ENCODE data around the gene ZFAND3.

DNA sequence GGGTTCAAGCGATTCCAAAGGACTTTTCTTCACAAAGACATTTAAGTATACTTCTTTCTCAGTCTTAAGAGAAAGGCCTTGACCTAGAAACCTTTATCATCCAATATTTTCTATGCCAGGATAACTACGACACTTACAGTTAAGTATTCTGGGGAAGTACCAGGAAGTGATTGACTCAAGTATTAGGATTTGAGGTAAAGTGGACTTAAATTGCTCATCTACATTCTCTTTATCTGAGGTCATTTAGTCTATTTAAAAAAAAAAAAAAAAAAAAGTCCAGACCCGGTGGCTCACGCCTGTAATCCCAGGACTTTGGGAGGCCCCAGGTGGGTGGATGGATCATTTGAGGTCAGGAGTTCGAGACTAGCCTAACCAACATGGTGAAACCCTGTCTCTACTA lies 114.7 kb downstream of the ZFAND3 start:
- TF ChIP-seq, protein P1, sequence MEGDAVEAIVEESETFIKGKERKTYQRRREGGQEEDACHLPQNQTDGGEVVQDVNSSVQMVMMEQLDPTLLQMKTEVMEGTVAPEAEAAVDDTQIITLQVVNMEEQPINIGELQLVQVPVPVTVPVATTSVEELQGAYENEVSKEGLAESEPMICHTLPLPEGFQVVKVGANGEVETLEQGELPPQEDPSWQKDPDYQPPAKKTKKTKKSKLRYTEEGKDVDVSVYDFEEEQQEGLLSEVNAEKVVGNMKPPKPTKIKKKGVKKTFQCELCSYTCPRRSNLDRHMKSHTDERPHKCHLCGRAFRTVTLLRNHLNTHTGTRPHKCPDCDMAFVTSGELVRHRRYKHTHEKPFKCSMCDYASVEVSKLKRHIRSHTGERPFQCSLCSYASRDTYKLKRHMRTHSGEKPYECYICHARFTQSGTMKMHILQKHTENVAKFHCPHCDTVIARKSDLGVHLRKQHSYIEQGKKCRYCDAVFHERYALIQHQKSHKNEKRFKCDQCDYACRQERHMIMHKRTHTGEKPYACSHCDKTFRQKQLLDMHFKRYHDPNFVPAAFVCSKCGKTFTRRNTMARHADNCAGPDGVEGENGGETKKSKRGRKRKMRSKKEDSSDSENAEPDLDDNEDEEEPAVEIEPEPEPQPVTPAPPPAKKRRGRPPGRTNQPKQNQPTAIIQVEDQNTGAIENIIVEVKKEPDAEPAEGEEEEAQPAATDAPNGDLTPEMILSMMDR (conservative IDR thresholded peaks at IDR 0.05 in 1 of 2, IDR thresholded peaks at IDR 0.05 in 1 of 2; ENCODE audit: low read depth in 1 of 2, low read length in 2 of 2), result no peak
- no peak for TF ChIP-seq EZH2 (IDR thresholded peaks at IDR 0.05; ENCODE audit: low read length, missing control alignments)

Data from fibroblast of lung (primary cell).